Stimulated activated CD8-positive, alpha-beta memory T cell treated with anti-CD3 and anti-CD28 coated beads, Interleukin-12 subunit alpha, Interleukin-12 subunit beta, amount 100 ng/mL, for 24 hours (primary cell): ENCODE measurements around the gene PLSCR3.

Source experiments
- DNase-seq: peaks from one replicate; pipeline ENCODE4 v3.0.0-alpha.2; 2020; ENCODE audit errors: extremely low read depth

The PLSCR3 gene

DNA sequence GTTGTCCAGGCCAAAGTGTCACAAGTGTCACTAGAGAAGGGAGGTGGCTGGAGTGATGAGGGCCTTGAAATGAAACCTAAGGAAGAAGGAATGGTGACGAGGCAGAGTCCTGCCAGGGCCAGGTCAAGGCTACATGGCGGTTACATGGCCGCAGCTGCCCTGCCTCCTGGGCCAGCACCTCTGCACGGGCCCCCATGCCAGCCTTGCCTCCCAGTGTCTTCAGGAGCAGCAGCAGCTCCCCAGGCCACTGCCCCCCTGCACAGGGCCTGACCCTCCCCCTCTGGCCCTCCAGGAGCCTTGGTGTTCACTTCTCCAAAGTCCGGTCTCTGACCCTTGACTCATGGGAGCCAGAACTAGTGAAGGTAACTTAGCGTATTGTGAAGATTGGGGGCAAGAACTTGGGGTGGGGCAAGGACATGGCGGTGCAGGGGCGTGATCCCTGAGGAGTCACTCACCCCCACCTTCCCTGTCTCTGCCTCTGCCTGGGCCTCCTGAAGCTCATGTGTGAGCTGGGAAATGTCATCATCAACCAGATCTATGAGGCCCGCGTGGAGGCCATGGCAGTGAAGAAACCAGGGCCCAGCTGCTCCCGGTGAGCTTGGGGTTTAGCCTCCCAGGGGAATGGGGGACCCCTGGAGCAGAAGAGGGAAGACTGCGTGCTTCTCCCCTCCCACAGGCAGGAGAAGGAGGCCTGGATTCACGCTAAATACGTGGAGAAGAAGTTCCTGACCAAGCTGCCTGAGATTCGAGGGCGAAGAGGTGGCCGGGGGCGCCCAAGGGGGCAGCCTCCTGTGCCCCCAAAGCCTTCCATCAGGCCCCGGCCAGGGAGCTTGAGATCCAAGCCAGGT, 46.5 kb downstream of the PLSCR3 start:
- DNase-seq: no peak

DNA sequence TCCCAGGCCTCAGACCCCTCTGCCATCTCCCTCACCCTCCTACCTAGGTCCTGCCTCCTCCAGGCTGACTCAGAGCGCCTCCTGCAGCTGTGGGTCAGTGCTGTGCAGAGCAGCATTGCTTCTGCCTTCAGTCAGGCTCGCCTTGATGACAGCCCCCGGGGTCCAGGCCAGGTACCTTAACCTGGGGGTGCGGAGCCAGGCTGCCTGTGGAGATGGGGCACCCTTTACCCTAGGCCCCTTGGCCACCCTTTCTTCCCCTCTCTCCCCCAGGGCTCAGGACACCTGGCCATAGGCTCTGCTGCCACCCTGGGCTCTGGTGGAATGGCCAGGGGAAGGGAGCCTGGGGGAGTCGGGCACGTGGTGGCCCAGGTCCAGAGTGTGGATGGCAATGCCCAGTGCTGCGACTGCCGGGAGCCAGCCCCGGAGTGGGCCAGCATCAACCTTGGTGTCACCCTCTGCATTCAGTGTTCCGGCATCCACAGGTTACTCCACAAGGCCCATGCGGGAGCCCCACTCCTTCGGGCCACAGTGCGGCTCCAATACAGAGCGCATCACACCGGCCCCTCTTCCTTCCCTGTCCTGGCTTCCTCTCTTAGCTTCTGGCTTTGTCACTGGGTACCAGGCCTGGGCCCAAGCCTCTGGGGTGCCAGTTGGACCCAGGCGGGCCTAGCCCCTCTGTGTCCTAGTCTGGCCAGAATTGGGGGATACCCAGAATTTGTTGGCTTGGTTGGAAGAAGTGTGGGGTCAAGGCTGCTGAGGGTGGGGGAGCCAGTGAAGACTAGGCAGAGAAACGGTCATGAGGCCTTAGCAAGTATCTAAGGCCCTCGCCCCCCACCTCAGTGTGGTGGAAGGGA, 47.3 kb downstream of the PLSCR3 start:
- no peak for DNase-seq

DNA sequence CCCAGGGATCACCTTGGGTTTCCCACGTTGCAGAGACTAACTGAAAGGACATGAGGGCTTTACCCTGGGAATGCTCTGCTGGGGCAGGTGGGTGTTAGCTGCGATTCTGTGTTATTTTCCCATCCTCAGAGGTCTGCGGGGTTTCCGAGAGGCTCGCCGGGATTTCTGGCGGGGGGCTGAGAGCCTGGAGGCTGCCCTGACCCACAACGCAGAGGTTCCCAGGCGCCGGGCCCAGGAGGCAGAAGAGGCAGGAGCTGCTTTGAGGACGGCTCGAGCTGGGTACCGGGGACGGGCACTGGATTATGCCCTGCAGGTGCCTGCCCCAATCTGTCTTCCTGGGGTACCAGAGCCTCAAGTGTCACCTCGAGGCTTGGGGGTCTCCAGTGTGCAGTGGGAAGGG, 51.1 kb downstream of the PLSCR3 start:
- no peak for DNase-seq

DNA sequence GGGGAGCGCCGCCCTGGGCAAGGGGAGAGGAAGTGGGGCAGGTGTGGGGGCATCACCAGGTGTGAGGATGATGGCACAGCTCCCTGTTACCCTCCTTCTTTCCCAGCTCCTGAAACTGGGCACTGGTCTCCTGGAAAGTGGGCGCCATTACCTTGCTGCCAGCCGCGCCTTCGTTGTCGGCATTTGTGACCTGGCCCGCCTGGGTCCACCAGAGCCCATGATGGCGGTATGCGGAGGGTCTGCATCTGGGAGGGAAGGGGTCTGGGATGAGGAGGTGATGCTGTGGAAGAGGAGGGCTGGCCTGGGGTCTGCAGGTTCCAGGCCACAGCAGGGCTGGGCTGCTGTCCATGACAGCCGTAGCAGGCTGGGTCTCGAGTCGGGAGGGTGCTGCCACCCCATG, 52.5 kb downstream of the PLSCR3 start:
- DNase-seq: no peak

DNA sequence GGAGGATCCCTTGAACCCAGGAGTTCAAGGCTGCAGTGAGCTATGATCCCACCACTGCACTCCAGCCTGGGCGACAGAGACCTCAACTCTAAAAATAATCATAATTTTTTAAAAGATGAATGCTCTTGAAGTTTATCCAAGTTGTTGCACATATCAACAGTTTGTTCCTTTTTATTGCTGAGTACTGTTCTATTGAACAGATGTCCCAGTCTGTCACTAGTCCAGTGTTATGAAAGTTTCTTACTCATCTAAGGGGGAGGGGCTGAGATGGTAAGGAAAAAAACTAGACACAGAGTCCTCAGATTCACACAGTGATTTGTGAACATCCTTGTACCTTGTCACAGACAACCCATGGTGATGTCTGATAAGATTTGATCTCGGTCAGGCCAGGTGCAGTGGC, 54.1 kb downstream of the PLSCR3 start:
- DNase-seq: no peak
